Stimulated activated naive CD8-positive, alpha-beta T cell treated with anti-CD3 and anti-CD28 coated beads, Interleukin-15, Interleukin-2, amounts not matched to agents 100 ng/mL and 50 ng/mL, for 24 hours (primary cell): Measurements from ENCODE around the gene ALDH3B1.

Experiments
- H3K27ac Mint-ChIP-seq: one replicate; pipeline ENCODE4 v1.8.0; 2021; ENCODE audit warnings: mild to moderate bottlenecking, mixed read lengths
- H3K27me3 Mint-ChIP-seq: one replicate; pipeline ENCODE4 v1.8.0; 2021; ENCODE audit warnings: mixed read lengths
- H3K36me3 Mint-ChIP-seq: one replicate; pipeline ENCODE4 v1.8.0; 2021; ENCODE audit warnings: low read depth, mixed read lengths
- H3K4me1 Mint-ChIP-seq: one replicate; pipeline ENCODE4 v1.8.0; 2021; ENCODE audit warnings: low read depth, mixed read lengths
- H3K4me3 Mint-ChIP-seq: one replicate; pipeline ENCODE4 v1.8.0; 2021; ENCODE audit warnings: mild to moderate bottlenecking, mixed read lengths
- H3K9me3 Mint-ChIP-seq: one replicate; pipeline ENCODE4 v1.8.0; 2021; ENCODE audit warnings: mixed read lengths

The ALDH3B1 gene

GRCh38 chr11:68049509-68050370 is 39.6 kb downstream of the ALDH3B1 start:
- peaks cover 25% of the 10 kb centered on the region for H3K36me3 Mint-ChIP-seq
- no peak overlapping the region for H3K4me3 Mint-ChIP-seq
- H3K27me3 Mint-ChIP-seq, result no peaks in the 10 kb centered on the region
- H3K4me1 Mint-ChIP-seq, result no peaks in the 10 kb centered on the region
- no peak overlapping the region for H3K27ac Mint-ChIP-seq
- no peaks in the 10 kb centered on the region for H3K9me3 Mint-ChIP-seq

GRCh38 chr11:68050371-68050841 is 40.3 kb downstream of the ALDH3B1 start:
- Mint-ChIP-seq H3K4me3 (no peak overlapping the region), H3K9me3 (no peaks in the 10 kb centered on the region), H3K27me3 (no peaks in the 10 kb centered on the region), H3K36me3 (peaks cover 25% of the 10 kb centered on the region), H3K4me1 (no peaks in the 10 kb centered on the region), H3K27ac (no peak overlapping the region)

GRCh38 chr11:68051191-68052136 is 41.3 kb downstream of the ALDH3B1 start:
- peak overlapping the region; percentile 16 for H3K27ac Mint-ChIP-seq
- H3K4me1 Mint-ChIP-seq, result peaks cover 3% of the 10 kb centered on the region
- H3K36me3 Mint-ChIP-seq, result peaks cover 25% of the 10 kb centered on the region

GRCh38 chr11:68052137-68052873 is 42.2 kb downstream of the ALDH3B1 start:
- Mint-ChIP-seq H3K4me1 (peaks cover 3% of the 10 kb centered on the region), H3K27ac (no peak overlapping the region), H3K9me3 (no peaks in the 10 kb centered on the region), H3K27me3 (no peaks in the 10 kb centered on the region), H3K36me3 (peaks cover 21% of the 10 kb centered on the region), H3K4me3 (no peak overlapping the region)

More at GRCh38 chr11:68051191-68052136, 41.3 kb downstream of the ALDH3B1 start:
- no peaks in the 10 kb centered on the region for H3K27me3 Mint-ChIP-seq
- no peaks in the 10 kb centered on the region for H3K9me3 Mint-ChIP-seq
- H3K4me3 Mint-ChIP-seq, result no peak overlapping the region

- Mint-ChIP-seq H3K27me3 (no peaks in the 10 kb centered on the region), H3K36me3 (peaks cover 27% of the 10 kb centered on the region), H3K27ac (no peak overlapping the region), H3K9me3 (no peaks in the 10 kb centered on the region), H3K4me1 (peaks cover 3% of the 10 kb centered on the region), H3K4me3 (no peak overlapping the region)
Observed at GRCh38 chr11:68053117-68053516, 43.0 kb downstream of the ALDH3B1 start.

GRCh38 chr11:68053981-68054812 is 44.1 kb downstream of the ALDH3B1 start:
- H3K4me1 Mint-ChIP-seq, result peaks cover 3% of the 10 kb centered on the region
- peaks cover 34% of the 10 kb centered on the region for H3K36me3 Mint-ChIP-seq
- H3K27me3 Mint-ChIP-seq, result no peaks in the 10 kb centered on the region
- H3K4me3 Mint-ChIP-seq, result no peak overlapping the region
- H3K9me3 Mint-ChIP-seq, result no peaks in the 10 kb centered on the region
- peak overlapping the region; percentile 14 for H3K27ac Mint-ChIP-seq

- no peak overlapping the region for H3K27ac Mint-ChIP-seq
- peaks cover 3% of the 10 kb centered on the region for H3K4me1 Mint-ChIP-seq
- no peaks in the 10 kb centered on the region for H3K9me3 Mint-ChIP-seq
- peaks cover 36% of the 10 kb centered on the region for H3K36me3 Mint-ChIP-seq
- H3K27me3 Mint-ChIP-seq, result no peaks in the 10 kb centered on the region
- no peak overlapping the region for H3K4me3 Mint-ChIP-seq
Observed at GRCh38 chr11:68056317-68057285, 46.5 kb downstream of the ALDH3B1 start.

- peak overlapping the region; percentile 23 for H3K27ac Mint-ChIP-seq
Observed at GRCh38 chr11:68057807-68058206, 47.7 kb downstream of the ALDH3B1 start.

GRCh38 chr11:68061508-68061907 is 51.4 kb downstream of the ALDH3B1 start:
- peaks cover 55% of the 10 kb centered on the region for H3K36me3 Mint-ChIP-seq
- H3K27me3 Mint-ChIP-seq, result no peaks in the 10 kb centered on the region
- no peak overlapping the region for H3K27ac Mint-ChIP-seq
- H3K4me1 Mint-ChIP-seq, result no peaks in the 10 kb centered on the region
- H3K9me3 Mint-ChIP-seq, result no peaks in the 10 kb centered on the region
- no peak overlapping the region for H3K4me3 Mint-ChIP-seq

More at GRCh38 chr11:68057807-68058206, 47.7 kb downstream of the ALDH3B1 start:
- Mint-ChIP-seq H3K36me3 (peaks cover 41% of the 10 kb centered on the region), H3K4me1 (peaks cover 3% of the 10 kb centered on the region), H3K4me3 (no peak overlapping the region), H3K9me3 (no peaks in the 10 kb centered on the region), H3K27me3 (no peaks in the 10 kb centered on the region)

GRCh38 chr11:68064926-68065325 is 54.8 kb downstream of the ALDH3B1 start:
- Mint-ChIP-seq H3K27me3 (no peaks in the 10 kb centered on the region), H3K4me1 (no peaks in the 10 kb centered on the region), H3K36me3 (peaks cover 63% of the 10 kb centered on the region), H3K27ac (no peak overlapping the region), H3K9me3 (no peaks in the 10 kb centered on the region), H3K4me3 (no peak overlapping the region)

- H3K4me1 Mint-ChIP-seq, result no peaks in the 10 kb centered on the region
- H3K36me3 Mint-ChIP-seq, result peaks cover 63% of the 10 kb centered on the region
- H3K27ac Mint-ChIP-seq, result no peak overlapping the region
- no peaks in the 10 kb centered on the region for H3K9me3 Mint-ChIP-seq
- H3K27me3 Mint-ChIP-seq, result no peaks in the 10 kb centered on the region
- no peak overlapping the region for H3K4me3 Mint-ChIP-seq
Observed at GRCh38 chr11:68065841-68066240, 55.7 kb downstream of the ALDH3B1 start.

GRCh38 chr11:68066742-68067141 is 56.6 kb downstream of the ALDH3B1 start:
- no peaks in the 10 kb centered on the region for H3K27me3 Mint-ChIP-seq
- H3K27ac Mint-ChIP-seq, result no peak overlapping the region
- H3K9me3 Mint-ChIP-seq, result no peaks in the 10 kb centered on the region
- peaks cover 63% of the 10 kb centered on the region for H3K36me3 Mint-ChIP-seq
- no peaks in the 10 kb centered on the region for H3K4me1 Mint-ChIP-seq
- H3K4me3 Mint-ChIP-seq, result no peak overlapping the region

GRCh38 chr11:68067991-68068390 is 57.9 kb downstream of the ALDH3B1 start:
- Mint-ChIP-seq H3K9me3 (no peaks in the 10 kb centered on the region), H3K4me3 (no peak overlapping the region), H3K27me3 (no peaks in the 10 kb centered on the region), H3K27ac (no peak overlapping the region), H3K4me1 (no peaks in the 10 kb centered on the region), H3K36me3 (peaks cover 51% of the 10 kb centered on the region)
